SK-N-SH (cell line): ENCODE data around the gene ZNF608.

Experiments
- CHD2 ChIP-seq: fragments of 150-350 bp; IDR thresholded peaks from 2 replicates; pipeline ENCODE4 v1.6.1; 2018; ENCODE audit warnings: low read length; ENCODE audit not compliant: partially characterized antibody
- CTCF ChIP-seq: fragments of 200-600 bp; sonication (generic); IDR thresholded peaks from 2 replicates; pipeline ENCODE4 v1.6.1; 2017; ENCODE audit warnings: antibody characterized with exemption, mild to moderate bottlenecking, moderate library complexity
- EP300 ChIP-seq, 2 experiments: IDR thresholded peaks; 2 replicates each; pipeline versions ENCODE4 v1.4.0 to v1.6.1; 2012; ENCODE audit warnings: borderline replicate concordance in 1 of 2, low read depth in 1 of 2, low read length in 1 of 2
- GABPA ChIP-seq: IDR thresholded peaks from 2 replicates; pipeline ENCODE4 v1.4.0; 2012; ENCODE audit warnings: low read depth, mild to moderate bottlenecking
- JUND ChIP-seq: IDR thresholded peaks from 2 replicates; pipeline ENCODE4 v1.4.0; 2012
- NFIC ChIP-seq: IDR thresholded peaks from 2 replicates; pipeline ENCODE4 v1.4.0; 2012; ENCODE audit warnings: borderline replicate concordance
- PBX3 ChIP-seq: IDR thresholded peaks from 2 replicates; pipeline ENCODE4; 2012
- POLR2AphosphoS5 ChIP-seq: IDR thresholded peaks from 2 replicates; pipeline ENCODE4 v1.6.1; 2012; ENCODE audit warnings: low read depth, low read length
- REST ChIP-seq: IDR thresholded peaks from 2 replicates; pipeline ENCODE4 v1.6.1; 2012; ENCODE audit warnings: mild to moderate bottlenecking, low read depth, low read length, moderate library complexity
- TEAD4 ChIP-seq: IDR thresholded peaks from 2 replicates; pipeline ENCODE4 v1.4.0; 2012; ENCODE audit warnings: mild to moderate bottlenecking, borderline replicate concordance; ENCODE audit not compliant: insufficient read depth

GRCh38 chr5:124726631-124727362 is 19.6 kb downstream of the ZNF608 start:
- TF ChIP-seq REST (no peak), NFIC (no peak), PBX3 (no peak), JUND (no peak), EP300 (IDR thresholded peaks at IDR 0.05; ENCODE audit: borderline replicate concordance in 1 of 2, low read depth in 1 of 2, low read length in 1 of 2) (no peak), CTCF (no peak), CHD2 (no peak), TEAD4 (no peak), POLR2AphosphoS5 (no peak), GABPA (no peak)
